AG04450 (cell line): ENCODE results near the gene ORC3. TPM values are rescaled to one million over a fixed set of nuclear protein-coding genes. Genes with fewer than 3 reads are reported as not detected.

Experiments
- CTCF ChIA-PET: fragments of 300-600, 350-600 bp; formaldehyde crosslinking; extraction: SDS; loops from one replicate; lab custom pipeline; 2022; ENCODE audit warnings: antibody characterized with exemption, inconsistent platforms; lab: Charles Lee
- POLR2A ChIA-PET: fragments of 350-600 bp; formaldehyde crosslinking; extraction: SDS; loops from one replicate; lab custom pipeline; 2021; ENCODE audit warnings: antibody characterized with exemption, inconsistent platforms; lab: Yijun Ruan, JAX
- DNase-seq: peaks from one replicate; pipeline ENCODE4 v3.0.0-alpha.2; 2011; ENCODE audit warnings: low read depth, low spot score
- H3K27ac ChIP-seq: one replicate; pipeline ENCODE4 v1.5.1; 2012; ENCODE audit warnings: low read depth, low read length, control low read depth
- H3K27me3 ChIP-seq: one replicate; pipeline ENCODE4 v1.6.0; 2012; ENCODE audit warnings: low read length; ENCODE audit not compliant: control insufficient read depth, insufficient read depth
- H3K4me3 ChIP-seq: 2 replicates; pipeline ENCODE4 v1.5.1; 2011; ENCODE audit warnings: mild to moderate bottlenecking, low read depth, low read length, control low read depth
- H3K9me3 ChIP-seq: 2 replicates; pipeline ENCODE4 v1.5.1; 2012; ENCODE audit warnings: low read length; ENCODE audit not compliant: control insufficient read depth, insufficient read depth
- polyA plus RNA-seq: library from polyadenylated mRNA; depleted of rRNA; stranded (reverse); fragments of >200 nt; gene quantifications from 2 replicates; pipeline ENCODE4 v1.2.3, GENCODE V29; 2011
- TF ChIP-seq, protein P1 (sequence below): IDR thresholded peaks from 2 replicates; pipeline ENCODE4 v1.5.1; 2011; ENCODE audit warnings: low read depth, low read length, control low read depth, inconsistent platforms

ORC3 gene
- polyA plus RNA-seq, 1 experiment = 39.5 TPM

DNA sequence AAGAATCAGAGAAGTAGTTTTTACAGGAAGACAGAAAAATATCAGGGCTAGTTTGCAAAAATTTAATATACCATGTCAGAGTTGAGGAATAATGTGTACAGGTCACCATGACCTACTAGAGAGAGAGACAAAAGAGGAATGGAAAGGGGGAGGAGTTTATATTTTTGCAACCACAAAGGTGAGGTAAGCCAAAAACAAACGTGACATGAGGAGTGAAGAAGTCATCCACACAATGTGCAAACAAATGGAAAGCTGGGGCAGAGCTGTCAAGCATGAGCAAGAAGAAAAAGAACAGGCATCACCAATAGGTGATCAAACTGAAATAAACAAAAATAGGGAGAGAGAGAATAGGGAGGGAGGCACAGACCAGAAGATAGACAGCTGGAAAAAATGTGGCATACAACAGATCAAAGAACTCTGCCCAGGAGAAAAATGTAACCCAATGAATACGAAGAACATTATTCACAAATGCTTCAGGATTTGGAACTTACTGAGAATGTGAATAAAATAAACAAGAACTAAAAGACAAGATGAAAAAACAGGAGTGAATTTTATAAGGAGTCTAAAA, 15.6 kb upstream of the ORC3 start:
- TF ChIP-seq, protein P1, sequence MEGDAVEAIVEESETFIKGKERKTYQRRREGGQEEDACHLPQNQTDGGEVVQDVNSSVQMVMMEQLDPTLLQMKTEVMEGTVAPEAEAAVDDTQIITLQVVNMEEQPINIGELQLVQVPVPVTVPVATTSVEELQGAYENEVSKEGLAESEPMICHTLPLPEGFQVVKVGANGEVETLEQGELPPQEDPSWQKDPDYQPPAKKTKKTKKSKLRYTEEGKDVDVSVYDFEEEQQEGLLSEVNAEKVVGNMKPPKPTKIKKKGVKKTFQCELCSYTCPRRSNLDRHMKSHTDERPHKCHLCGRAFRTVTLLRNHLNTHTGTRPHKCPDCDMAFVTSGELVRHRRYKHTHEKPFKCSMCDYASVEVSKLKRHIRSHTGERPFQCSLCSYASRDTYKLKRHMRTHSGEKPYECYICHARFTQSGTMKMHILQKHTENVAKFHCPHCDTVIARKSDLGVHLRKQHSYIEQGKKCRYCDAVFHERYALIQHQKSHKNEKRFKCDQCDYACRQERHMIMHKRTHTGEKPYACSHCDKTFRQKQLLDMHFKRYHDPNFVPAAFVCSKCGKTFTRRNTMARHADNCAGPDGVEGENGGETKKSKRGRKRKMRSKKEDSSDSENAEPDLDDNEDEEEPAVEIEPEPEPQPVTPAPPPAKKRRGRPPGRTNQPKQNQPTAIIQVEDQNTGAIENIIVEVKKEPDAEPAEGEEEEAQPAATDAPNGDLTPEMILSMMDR = no peak
- Histone ChIP-seq H3K27me3 (no peaks in the 10 kb centered on the region), H3K4me3 (no peak overlapping the region), H3K27ac (no peak overlapping the region), H3K9me3 (no peaks in the 10 kb centered on the region)
- CTCF ChIA-PET = no interaction called here
- POLR2A ChIA-PET = no interaction called here
- no peak for DNase-seq

DNA sequence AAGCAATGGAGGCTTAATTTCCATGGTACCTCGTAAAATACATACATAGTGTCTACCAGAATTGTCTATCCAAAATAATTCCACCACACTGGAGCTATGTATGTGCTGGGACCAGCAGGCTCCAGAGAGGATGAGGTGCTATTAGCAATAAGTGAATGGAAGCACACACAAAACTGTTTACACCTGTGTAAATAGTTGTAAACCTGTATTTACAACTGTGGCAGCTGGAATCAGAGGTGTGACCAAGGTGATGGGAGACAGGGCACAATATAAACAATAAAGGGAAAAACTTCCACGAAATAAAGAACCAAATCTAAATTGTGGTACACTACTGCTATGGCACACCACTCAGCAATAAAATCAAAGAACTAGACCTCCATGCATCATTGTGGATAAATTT, 14.5 kb upstream of the ORC3 start:
- POLR2A ChIA-PET = no interaction called here
- TF ChIP-seq, protein P1 = no peak
- Histone ChIP-seq H3K9me3 (no peaks in the 10 kb centered on the region), H3K27ac (no peak overlapping the region), H3K4me3 (no peak overlapping the region), H3K27me3 (no peaks in the 10 kb centered on the region)
- no peak for DNase-seq
- CTCF ChIA-PET = no interaction called here

DNA sequence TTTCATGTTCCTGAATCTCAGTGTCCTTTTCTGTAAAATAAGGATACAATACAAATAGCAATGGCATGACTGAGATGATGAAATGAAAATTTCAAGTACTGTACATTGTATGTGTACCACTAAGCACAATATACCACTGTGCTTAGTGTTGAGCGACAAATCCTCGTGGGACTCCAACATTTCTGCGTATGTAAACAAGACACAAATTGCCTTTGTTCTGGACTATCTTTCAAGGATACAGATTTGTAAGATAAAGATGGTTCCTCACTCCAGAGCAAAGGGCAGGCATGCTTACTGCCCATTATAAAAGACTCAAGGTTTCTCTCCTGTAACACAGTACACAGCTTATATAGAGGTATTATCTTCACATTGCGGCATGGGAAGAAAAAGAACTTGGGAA, 6.1 kb upstream of the ORC3 start:
- ChIA-PET POLR2A (no interaction called here), CTCF (no interaction called here)
- no peaks in the 10 kb centered on the region for H3K27me3 ChIP-seq
- no peak overlapping the region for H3K27ac ChIP-seq
- H3K4me3 ChIP-seq = no peak overlapping the region
- no peaks in the 10 kb centered on the region for H3K9me3 ChIP-seq
- DNase-seq = no peak
- TF ChIP-seq, protein P1 = no peak

DNA sequence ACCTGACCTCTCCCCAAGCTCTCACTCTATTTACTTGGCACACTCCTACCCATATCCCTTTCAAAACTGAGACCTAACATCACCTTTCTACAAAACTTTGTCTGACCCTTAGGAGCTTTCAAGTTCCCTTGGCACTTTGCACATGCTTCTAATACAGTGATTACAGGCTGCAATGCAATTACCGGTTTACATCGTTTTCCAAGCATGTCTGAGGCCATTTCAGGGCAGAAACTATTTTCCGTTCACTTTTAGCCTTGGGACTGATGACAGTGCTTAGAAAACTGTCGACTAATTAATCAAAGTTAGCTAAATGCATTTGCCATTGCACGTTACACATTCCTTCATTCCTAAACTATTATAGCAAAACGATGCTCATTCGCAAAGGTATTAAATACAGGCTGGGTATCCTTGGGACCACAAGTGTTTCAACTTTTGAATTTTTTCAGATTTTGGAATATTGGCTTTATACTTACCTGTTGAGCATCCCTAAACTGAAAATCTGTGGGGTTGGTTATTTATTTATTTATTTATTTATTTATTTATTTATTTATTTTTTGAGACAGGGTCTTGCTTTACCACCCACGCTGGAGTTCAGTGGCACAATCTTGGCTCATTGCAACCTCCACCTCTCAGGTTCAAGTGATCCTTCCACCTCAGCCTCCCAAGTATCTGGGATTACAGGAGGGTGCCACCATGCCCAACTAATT, 3.4 kb upstream of the ORC3 start:
- DNase-seq = no peak
- POLR2A ChIA-PET = interaction anchor here (0.6 kb wide), 1 partner anchor 111 kb away, joined by 3 read pairs; no protein-coding TSS in a partner anchor
- CTCF ChIA-PET = no interaction called here

More for the DNA sequence above, 3.4 kb upstream of the ORC3 start:
- Histone ChIP-seq H3K9me3 (no peaks in the 10 kb centered on the region), H3K27ac (no peak overlapping the region), H3K27me3 (no peaks in the 10 kb centered on the region), H3K4me3 (no peak overlapping the region)
- TF ChIP-seq, protein P1 = no peak
